Head of caudate nucleus (tissue), 42 donors: Measurements from ENCODE around the gene IRF9.

Source experiments
- DNase-seq, 42 donors: peaks; one replicate each; pipeline versions ENCODE4 v3.0.0 to v3.0.0-alpha.2; 2020 to 2021; ENCODE audit warnings: mixed read lengths in 7 of 42
- intact Hi-C: fragments of 100-400 bp; cut with DNase I; formaldehyde crosslinking; loops from one replicate; pipeline ENCODE4 v1.15.0; 2022

The IRF9 gene

DNA sequence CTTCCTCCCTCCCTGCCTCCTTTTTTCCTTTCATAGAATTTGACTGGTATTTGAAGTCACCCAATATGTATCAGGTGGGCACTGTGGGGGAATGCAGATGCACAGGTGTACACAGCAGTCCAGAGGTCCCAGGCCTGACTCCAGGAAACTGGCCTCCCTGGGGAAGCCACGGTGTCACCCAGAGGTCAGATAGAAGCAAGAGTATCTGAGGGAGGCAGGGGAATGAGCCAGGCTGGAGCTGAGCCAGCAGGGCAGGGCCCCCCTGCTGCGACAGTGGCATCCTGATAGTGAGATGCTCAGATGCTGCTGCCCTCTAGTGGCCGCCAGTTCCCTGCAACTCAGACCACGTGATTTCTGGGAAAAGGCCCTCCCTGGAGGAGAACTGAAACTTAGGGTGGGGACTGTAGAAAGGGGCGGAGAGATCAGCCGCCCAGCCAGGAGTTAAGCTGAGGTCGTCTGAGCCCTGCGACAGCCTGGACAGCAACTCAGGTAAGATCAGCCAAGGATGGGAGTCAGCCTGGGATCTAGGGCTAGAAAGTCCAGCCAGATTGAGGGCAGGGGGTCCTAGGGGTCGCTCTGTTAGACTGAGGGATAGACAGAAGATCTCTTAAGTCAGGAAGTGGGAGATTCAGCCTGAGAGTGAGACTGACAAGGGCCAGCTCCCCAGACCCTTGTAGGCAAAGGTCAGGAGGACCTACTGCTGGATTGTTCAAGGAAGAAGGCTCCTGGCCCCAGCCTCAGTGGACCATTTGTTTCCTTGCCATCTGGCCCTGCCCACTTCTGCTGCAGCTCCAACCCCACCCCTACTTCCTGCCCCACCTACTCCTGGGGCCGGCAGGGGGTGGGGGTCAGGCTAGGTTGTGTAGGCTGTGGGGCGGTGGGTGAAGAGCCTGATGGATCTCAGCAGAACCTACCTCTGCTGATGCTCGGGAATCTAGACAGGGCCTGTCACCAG lies at the start of gene IRF9:
Gene IRF9 (plus strand): TSS at position 416 of the 955 bp plus-strand sequence. CDS start 880 bp downstream, outside the sequence.
- intact Hi-C loops: no loop called here
- peak; percentile 89 to 100 (median 97) for DNase-seq

DNA sequence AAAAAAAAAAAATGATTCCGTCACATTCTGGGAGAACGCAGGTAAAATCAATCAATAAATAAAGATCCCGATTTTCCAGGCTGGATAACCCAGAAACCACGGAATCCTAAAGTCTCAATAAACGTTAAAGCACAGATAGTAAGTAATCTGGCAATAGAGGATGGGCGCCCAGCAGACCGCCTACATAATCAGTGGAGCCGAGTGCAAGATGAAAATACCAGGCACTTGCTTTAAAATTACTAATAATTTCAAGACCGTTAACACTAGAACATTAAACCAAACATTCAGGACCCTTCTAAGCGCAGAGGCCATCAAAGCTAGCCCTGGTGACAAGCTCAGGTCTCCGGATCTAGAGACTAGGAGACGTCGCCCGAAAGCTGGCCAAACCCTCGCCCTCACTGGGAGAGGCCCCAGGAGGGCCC lies 47.7 kb upstream of the IRF9 start:
- DNase-seq: no peak
- intact Hi-C loops: no loop called here

DNA sequence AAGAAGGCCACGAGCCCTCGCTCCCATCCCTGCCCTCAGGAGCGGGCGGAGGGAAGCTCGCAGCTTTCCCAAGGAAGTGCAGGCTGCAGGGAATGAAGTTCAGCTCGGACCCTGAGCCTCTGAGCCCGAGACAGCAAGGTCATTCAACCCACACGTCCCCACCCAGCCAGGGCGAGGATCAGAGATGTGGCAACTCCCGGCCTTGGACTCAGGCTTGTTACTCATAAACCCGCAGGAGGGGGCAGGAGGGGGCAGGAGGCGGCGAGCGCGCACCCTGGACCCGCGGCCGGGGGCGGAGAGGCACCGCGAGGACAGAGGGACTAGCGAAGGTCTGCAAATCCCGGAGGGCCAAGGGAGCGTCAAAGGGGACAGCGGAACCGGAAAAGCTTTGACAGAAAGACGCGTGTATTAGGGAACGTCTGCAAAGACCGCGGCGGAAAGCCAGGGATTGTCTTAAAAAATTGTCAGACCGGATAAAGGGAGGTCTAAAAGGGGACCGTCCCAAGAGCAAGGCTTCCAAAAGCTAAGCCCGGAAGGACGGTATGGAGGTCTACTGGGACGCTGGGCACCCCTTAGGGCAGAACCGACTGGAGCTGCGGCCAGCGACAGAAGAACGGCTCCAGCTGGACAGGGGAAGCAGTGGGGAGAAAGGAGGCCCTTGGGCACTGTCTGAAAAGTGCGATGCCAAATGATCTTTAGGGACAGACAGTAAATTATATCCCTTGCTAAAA lies 47.1 kb upstream of the IRF9 start:
- peak; percentile 68 to 94 (median 82) for DNase-seq
- intact Hi-C loops: loop anchor here (2.0 kb wide), 1 partner anchor 27 kb away; the partner anchor contains the start of gene EMC9

DNA sequence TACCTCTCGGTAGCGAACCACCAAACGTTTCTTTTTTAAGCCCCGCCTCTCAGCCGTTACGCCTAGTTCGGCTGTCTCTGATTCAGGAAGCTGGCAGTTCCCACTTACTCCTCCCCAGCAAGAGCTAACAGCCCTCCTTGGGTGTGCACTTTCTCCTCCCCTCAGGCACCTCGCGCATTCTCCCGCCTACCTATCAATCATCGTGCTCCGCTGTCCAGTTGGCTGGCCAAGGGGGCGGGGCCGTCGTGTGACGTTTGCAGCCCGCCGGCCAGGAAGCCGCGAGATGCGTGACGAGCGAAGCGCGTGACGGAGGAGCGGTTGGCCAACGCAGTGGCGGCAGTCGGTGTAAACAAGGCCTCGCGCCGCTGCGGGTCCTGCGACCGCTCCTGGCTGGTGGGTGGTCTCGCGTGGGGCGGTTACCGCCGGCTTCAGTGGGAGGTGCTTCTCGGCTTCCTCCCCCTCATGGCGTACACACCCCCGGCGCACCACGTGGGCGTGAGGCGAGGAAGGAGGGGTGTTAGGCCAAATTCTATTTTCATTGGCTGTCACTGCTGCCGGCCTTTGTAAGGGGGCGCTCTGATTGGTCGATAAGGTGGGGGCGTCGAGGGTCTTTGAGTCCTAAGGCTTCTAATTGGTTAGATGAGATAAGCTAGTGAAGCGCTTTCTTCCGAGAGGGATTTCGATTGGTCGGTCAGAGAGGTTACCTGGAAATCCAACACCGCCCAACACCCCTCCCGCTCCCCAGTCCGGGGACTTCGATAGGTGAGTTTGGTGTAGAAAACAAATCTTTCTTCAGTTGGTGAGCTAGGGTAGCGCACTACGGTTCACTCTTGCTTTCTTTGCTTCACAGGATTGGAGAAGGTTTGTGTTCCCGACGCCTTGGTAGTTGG lies 46.3 kb upstream of the IRF9 start, which contains the start of the genes DCAF11 and NRL:
Gene DCAF11 (plus strand): TSS at position 246 of the 890 bp plus-strand sequence. CDS start 818 bp downstream, outside the sequence.
Gene NRL (minus strand): TSS at position 418 of the 890 bp plus-strand sequence. CDS start 32,101 bp downstream, outside the sequence.
- peak; percentile 95 to 99 (median 98) for DNase-seq
- intact Hi-C loops: loop anchor here (2.0 kb wide), 1 partner anchor 26 kb away; the partner anchor contains the start of gene EMC9

DNA sequence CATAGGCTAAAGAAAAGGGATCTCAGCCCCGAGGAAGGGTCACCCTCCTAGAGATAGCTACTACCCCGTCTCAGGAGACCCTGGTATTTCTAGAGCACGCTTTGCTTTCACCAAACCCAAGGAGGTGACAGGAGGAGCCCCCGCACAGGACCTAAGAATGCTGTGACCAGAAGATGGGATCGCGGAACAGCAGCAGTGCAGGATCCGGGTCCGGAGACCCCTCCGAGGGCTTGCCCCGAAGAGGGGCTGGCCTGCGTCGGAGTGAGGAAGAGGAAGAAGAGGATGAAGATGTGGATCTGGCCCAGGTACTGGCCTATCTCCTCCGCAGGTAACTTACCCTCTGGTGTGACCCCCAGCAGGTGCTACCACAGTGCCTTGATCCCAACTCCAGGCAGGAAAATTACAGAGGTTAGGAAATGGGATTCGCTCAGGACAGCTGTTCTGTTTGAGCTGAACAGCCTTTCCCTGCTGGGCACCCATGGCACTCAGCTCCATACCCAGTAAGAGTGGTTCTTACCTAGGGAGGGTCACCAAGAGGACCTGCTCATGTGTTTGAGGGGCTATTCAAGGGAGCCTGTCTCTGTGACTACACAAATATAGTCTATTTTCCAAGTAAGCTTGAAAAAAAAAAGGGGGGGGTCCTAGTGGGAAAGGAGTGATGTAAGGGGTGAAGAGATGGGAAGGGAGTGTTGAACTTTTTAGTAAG lies 45.5 kb upstream of the IRF9 start:
- intact Hi-C loops: loop anchor here (2.0 kb wide), 1 partner anchor 25 kb away; the partner anchor contains the start of gene EMC9
- no peak for DNase-seq

DNA sequence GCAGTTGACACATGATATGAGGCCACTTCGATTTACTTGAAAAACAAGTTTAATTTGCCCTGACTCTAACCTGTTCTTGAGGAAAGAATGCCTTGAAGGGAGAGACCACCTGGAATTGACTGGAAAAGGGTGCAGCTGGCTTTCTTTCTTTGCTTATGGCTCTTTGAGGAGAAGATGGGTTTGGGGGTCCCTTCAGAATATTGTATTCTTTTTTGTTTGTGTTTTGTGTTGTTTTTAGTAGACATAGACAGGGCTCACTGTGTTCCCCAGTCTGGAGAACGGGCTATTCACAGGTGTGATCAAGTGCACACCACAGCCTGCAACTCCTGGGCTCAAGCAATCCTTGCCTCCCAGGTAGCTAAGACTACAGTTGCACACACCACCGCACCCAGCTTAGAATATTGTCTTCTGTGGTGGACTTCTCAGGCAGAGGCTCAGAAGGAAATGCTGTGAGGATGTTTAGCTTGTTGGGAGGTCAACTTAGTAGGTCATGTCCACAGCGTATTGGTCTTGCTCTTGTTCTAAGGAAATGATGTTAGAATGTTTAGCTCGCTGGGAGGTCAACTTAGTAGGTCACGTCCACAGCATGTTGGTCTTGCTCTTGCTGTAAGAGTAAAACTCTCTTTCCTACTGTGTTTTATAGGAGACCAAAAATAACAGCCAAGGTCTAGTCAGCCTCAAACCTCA lies 44.8 kb upstream of the IRF9 start:
- intact Hi-C loops: no loop called here

DNA sequence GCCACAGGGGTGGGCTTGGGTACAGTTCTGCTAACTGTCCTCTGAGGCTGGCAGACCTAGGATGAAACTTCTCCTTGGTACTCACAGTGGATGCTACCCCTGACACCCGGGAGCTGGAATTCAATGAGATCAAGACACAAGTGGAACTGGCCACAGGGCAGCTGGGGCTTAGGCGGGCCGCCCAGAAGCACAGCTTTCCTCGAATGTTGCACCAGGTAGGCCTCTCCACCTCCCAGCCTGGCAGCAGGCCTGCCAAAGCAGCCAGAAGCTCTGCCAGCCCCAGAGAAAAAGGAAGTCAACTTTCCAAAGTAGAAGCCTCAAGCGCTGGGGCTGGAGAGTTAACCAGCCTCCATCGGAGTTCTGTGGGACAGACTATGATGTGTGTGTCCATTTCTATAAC lies 43.9 kb upstream of the IRF9 start:
- intact Hi-C loops: no loop called here
- no peak for DNase-seq

More for the DNA sequence above, 44.8 kb upstream of the IRF9 start:
- DNase-seq: no peak

DNA sequence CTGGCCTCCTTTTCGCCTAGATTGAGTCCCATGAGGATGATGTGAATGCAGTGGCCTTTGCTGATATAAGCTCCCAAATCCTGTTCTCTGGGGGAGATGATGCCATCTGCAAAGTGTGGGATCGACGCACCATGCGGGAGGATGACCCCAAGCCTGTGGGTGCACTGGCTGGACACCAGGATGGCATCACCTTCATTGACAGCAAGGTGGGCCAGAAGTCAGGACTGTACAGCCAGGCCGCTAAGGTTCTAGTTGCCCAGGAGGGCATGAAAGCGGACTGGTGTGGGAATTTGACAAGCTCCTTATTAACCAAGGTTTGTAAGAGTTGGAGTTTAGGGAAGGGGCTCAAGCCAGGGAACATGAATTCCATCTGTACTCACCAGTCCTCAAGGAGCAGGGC lies 41.4 kb upstream of the IRF9 start:
- intact Hi-C loops: no loop called here

GRCh38 chr14:24121210-24121609 lies 39.9 kb upstream of the IRF9 start:
- intact Hi-C loops: no loop called here
- no peak for DNase-seq

More for the DNA sequence above, 41.4 kb upstream of the IRF9 start:
- no peak for DNase-seq

DNA sequence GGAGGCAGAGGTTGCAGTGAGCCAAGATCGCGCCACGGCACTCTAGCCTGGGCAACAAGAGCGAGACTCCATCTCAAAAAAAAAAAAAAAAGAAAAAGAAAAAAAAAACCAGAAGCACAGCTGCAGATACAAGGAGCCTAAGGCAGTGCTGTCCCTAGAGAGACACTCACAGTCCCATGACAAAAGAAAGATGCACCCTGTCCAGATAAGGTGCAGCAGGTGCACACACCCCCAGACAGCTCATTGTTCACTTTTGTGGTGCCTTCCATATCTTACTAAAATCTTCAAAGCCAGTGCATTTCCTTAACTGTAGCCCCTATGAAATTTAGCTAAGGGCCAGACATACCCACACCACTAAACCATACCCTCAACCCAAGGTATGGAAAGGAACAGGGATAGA lies 38.6 kb upstream of the IRF9 start:
- intact Hi-C loops: no loop called here
- no peak for DNase-seq

DNA sequence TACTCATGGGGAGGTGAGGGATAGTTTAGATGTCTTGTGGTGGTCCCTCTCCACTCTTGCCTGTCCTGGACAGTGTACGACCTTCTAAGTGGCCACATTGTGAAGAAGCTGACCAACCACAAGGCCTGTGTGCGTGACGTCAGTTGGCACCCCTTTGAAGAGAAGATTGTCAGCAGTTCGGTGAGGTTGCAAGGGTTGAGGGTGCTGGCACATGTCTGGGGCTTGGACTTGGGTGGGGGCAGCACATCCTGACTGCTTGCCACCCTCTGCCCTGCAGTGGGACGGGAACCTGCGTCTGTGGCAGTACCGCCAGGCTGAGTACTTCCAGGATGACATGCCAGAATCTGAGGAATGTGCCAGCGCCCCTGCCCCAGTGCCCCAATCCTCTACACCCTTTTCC lies 38.2 kb upstream of the IRF9 start:
- no peak for DNase-seq
- intact Hi-C loops: no loop called here

GRCh38 chr14:24123424-24124417 lies 37.3 kb upstream of the IRF9 start:
- no peak for DNase-seq
- intact Hi-C loops: no loop called here

GRCh38 chr14:24126939-24127338 lies 34.1 kb upstream of the IRF9 start:
- DNase-seq: no peak
- intact Hi-C loops: no loop called here

- intact Hi-C loops: no loop called here
- no peak for DNase-seq
These were observed 33.4 kb upstream of the IRF9 start for GRCh38 chr14:24127673-24128072.

DNA sequence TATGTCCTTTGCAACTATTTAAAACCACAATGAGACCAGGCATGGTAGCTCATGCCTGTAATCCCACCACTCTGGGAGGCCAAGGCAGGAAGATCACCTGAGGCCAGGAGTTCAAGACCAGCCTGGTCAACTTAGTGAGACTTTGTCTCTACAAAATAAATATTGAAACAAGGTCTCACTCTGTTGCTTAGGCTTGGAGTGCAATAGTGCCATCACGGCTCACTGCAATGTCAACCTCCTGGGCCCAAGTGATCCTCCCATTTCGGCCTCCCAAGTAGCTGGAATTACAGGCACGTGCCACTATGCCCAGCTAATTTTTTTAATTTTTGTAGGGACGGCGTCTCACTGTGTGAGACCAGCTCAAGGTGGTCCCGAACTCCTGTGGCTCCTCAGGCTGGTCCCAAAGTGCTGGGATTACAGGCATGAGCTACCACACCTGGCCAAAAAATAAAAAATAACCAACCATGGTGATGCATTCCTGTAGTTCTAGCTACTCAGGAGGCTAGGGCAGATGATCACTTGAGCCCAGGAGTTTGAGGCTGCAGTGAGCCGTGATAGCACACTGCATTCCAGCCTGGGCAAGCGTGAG lies 31.6 kb upstream of the IRF9 start:
- no peak for DNase-seq
- intact Hi-C loops: no loop called here

DNA sequence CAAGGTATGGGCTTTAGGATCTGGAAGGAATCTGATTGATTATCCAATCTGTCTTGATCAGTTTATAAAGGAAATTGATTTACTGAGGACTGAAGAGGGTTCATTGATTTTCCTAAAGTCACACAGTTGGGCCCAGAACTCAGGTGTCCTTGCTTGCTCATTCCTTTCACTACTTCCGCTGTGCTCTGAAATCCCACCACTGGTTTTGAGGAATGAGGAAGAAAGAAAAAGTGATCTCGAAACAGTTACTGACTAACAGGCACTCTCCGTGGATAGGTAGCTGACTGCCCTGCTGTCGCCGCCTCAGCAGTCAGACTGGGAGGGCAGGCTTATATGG lies 30.7 kb upstream of the IRF9 start, which contains the start of gene FITM1:
Gene FITM1 (plus strand): TSS at position 280 of the 337 bp plus-strand sequence. CDS start 905 bp downstream, outside the sequence.
- DNase-seq: no peak
- intact Hi-C loops: no loop called here
